HG02938 (cell line): ENCODE measurements around the gene EPB41L4B.
A peak's percentile ranks its signal among the peaks of the same experiment; 100 is the strongest.
"Not testable (repeated sequence)": the region's sequence is repeated elsewhere in the genome, so short reads cannot be mapped to it uniquely, and the experiment has no call there.

Experiments
- ATAC-seq: cut with Tn5 transposase; IDR thresholded peaks from one replicate; pipeline ENCODE4 v1.9.1; 2021; ENCODE audit warnings: mild to moderate bottlenecking, moderate library complexity; ENCODE audit not compliant: unreplicated experiment

Gene EPB41L4B

GRCh38 chr9:109320742-109321448 is at the start of gene EPB41L4B:
EPB41L4B (minus strand) TSS chr9:109321059; CDS start chr9:109320446, 613 bp downstream.
- ATAC-seq = peak; percentile 97

DNA sequence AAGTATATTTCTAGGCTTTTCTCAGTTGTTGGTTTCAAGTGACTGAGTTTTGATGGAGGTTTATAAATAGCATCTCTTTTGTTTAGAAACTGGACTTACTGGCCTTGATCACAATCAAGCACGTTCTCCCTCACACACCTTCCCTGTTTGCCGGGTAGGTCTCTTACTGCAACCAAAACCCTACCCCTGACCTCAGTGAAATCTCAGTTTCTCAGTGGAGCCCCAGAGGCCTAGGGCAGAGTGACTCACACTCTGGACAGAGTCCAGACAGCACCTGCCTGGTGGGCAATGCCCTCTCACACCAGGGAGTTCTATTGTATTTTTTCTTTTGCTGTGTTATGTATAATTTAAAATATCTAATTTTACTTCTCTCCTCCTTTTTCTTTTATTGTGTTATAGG is 48.4 kb upstream of the EPB41L4B start:
- ATAC-seq = peak; percentile 81

DNA sequence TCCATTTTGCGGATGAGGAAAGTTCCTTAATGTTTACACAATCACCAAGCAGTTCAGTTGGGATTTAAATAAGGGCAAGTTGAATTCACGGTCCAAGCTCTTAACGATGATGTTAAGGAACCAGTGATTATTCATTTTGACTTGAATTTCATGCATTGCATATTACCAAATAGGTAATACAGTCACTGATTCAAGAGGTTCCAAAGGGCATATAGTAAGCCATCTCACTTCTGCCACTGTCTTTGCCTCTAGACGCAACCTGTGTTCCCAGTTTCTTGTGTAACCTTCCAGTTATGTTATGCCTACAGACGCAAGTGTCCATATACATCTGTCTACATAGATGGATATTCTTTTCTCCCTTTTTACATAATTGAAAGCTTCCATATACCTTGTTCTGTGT is 39.9 kb upstream of the EPB41L4B start:
- no peak for ATAC-seq

GRCh38 chr9:109358968-109359603 is 38.2 kb upstream of the EPB41L4B start:
- not testable (repeated sequence) for ATAC-seq

- no peak for ATAC-seq
Observed at GRCh38 chr9:109355564-109356297, 34.9 kb upstream of the EPB41L4B start.

DNA sequence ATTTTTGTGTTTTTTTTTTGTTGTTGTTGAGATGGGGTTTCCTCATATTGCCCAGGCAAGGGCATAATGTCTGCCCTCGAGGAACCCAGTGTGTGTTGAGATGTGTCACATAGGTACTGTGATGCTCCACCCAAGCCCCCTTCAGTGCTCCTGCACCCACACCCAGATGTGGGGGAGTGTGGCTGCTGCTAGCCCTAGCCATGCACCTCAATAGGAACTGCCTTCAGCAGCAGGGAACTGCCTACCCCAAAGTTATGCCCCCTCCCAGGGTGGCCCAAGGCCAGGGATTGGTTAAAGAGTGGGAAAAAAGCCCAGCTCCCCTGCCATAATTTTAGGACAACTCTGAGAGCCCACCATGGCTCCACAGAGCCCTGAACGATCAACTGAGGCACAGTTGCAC is 33.3 kb upstream of the EPB41L4B start:
- no peak for ATAC-seq

GRCh38 chr9:109351032-109351431 is 30.2 kb upstream of the EPB41L4B start:
- ATAC-seq = no peak

DNA sequence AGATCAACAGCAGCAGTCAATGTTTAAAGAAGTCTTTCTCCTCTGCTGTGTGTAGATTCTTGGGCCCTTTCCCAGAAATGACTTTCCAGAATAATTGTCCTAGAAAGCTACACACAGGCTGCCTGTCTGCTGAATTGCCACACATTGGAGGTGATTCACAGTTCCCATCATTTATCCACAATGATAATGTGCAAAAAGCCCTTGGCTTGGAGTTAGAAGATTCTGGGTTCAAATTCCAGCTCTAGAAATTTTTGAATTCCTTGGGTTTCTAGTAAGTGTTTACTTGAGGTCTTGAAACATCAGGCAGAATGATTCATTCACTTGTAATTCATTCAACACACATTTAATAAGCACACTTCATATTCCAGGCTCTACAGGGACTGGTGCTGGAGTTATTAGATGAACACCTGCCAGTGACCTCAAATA is 28.6 kb upstream of the EPB41L4B start:
- ATAC-seq = no peak

DNA sequence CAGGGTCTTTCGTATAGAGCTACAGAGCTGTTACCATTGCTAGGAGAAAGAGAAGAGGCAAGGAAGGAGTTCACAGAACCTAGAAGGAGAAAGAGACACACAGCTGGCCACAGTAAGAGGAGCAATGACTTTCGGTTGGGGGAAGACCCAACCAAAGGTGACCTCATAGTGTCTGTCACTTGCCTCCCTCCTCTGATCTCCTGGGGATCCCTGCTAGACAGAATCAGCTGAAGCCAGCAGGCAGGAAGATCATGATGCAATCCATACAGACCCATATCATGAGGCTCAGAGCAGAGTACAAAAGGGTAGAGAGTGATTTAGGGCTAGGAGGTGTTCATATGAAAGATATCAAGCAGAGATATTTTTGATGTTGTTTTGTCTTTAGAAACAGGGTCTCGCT is 26.0 kb upstream of the EPB41L4B start:
- ATAC-seq = no peak

DNA sequence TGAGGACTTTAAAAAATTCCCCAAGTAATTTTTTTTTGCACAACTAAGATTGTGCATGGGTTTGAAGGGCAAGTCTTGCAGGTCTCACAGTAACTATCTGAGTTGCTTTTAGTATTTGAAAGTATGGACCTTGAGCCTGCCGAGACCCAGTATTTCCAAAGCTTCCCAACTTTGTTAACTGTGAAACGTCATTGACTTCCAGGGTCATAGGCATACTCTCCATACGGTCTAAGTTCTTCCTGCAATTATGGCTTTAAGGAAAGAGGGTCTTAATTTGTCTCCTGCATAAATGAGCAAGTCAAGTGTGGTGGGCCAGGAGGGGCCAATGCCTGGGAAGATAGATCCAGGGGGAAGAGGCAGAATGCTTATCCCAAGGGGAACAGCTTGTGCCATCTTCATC is 24.0 kb upstream of the EPB41L4B start:
- ATAC-seq = no peak

DNA sequence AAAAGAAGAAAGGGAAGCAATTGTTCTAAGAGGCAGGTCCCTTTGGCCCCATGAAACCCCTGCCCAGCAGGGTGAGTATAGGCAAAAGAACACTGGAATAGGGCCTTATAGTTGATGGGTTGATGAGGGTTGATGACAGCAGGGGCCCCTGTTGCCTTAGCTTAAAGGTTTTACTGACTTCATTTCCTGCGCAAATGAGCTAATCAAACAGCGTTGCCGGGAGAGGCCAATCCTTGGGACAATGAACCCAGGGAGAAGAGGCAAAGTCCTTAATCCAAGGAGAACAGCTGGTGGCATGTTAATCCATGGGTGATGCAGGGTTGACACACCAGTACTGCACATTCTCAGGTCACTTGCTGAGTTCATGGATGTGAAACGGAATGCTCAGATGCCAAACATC is 22.0 kb upstream of the EPB41L4B start:
- no peak for ATAC-seq

DNA sequence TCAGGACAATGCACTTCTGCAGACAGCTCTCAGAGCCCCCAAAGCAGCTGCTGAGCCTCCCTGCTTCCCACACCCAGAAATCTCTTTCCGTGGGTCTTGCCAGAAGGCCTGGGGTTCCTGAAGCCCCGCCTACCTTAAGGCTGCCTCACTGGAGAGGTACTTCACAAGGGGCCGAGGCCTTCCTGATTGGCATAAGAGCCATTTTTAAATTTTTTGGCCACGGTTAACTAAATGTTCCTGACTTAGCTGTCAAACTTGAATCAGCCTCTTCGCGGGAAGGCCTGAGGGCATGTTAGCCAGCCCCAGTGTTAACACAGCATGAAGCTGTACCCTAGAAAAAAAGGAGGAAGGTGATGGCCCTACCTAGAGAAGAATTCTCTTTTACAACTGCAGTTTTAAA is 20.7 kb upstream of the EPB41L4B start:
- ATAC-seq = no peak

DNA sequence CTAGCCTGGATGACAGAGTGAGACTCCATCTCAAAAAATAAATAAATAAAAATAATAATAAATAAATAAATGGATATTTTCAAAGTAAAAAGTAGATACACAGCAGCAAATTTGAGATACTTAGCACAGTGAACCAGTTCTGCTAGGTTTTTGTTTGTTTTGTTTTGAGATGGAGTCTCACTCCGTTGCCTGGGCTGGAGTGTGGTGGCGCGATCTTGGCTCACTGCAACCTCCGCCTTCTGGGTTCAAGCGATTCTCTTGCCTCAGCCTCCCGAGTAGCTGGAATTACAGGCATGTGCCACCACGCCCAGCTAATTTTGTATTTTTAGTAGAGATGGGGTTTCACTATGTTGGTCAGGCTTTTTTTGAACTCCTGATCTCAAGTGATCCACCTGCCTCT is 20.1 kb upstream of the EPB41L4B start:
- ATAC-seq = not testable (repeated sequence)

GRCh38 chr9:109336409-109336808 is 15.6 kb upstream of the EPB41L4B start:
- no peak for ATAC-seq

DNA sequence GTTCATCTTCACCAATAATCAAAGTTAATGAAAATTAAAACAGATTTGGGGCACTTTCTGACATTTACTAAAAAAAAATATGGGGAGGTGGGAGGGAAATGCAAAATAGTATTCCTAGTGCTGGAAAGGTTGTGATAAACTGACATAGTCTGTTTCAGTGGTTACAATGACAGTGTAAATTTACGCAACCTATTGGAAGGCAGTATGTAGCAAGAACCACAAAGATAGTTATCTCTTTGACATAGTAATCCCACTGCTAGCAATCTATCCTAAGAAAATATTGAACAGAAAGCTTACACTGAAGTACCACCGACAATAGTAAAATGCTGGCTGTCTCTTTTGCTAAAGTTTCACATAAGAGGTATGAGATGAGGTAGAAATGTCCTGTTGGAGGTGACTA is 15.1 kb upstream of the EPB41L4B start:
- ATAC-seq = no peak

DNA sequence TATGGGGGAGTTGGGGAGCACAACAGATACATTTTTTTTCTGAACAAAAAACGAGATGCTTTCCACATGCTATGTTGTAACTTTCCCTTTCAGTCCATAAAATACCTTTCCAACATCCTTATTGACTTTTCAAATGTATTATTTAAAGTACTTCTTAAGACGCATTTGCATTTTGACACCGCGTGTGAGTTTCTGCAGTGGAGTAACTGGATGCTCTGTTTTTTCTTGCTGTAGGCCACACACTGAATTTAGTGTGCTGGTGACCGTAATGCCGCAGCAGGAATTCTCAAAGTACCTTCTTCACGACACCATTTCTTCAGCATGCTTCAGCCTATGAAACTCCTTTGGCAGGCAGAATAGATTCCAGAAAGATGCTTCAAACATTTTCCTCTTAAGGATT is 14.3 kb upstream of the EPB41L4B start:
- ATAC-seq = no peak

DNA sequence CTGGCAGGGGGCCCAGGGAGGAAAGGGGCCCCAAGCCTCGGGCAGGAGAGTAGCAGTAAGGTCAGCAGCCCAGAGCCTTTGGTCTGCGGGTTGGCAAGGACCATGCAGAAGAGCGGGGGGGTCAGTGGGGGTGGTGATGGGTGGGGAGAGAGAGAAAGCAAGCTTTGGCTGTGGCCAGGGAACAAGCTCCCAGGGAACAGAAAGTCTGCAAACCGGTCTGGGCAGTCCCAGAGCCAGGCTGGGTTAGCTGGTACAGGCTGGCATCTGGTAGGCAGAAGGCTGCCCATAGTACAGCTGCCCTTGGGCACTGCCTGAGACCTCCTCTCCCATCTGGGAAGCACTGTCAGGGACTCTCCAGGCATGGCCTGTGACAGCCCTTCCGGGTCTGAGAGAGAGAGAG is 10.5 kb upstream of the EPB41L4B start:
- no peak for ATAC-seq

- no peak for ATAC-seq
Observed at GRCh38 chr9:109329638-109330258, 8.9 kb upstream of the EPB41L4B start.

DNA sequence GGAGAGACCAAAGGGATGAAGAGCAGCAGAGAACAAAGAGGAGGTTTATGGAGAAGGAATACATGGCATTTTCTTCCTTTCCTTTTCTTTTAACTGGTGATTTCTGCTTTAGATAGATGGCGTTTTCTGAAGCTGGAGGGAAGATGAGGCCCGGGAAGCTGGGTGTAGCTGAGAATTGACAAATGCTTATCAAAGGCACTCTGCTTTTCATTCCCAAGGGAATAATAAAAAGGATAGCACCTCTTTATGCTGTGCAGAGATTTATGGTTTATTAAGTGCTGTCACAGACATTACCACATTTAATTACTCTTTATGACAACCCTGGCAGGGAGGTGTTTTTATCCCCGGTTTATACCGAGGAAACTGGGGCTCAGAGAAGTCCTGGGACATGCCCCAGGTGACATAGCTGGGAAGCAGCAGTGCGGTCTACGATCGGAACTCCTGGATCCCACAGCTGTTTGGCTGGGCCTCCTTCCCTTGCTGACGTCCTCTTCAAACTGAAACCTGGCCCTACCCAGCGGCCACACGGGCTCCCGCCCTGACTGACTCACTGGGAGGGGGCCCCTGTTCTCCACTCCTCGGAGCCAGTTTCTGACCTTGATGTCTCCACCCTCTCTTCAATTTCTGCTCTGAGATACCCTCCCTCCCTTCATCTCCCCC is 8.2 kb upstream of the EPB41L4B start:
- ATAC-seq = no peak

DNA sequence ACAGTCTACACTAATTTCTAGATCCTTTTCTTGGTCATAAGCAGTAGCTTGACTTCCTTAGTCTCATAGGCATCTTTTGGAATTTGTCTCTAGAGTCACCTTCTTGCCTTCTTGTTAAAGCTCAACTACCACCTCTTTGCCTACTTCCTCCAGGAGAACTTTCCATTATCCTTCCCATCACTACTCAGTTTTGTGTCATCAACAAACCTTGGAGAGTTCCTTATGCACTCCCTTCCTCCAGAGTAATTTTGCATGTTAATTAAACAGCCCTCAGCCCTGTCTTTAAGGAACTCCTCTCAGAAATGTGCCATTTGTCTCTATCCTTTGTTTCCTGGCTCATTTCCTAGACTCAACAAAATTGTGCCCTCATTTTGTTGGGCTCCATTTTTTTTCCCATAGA is 4.2 kb upstream of the EPB41L4B start:
- no peak for ATAC-seq

DNA sequence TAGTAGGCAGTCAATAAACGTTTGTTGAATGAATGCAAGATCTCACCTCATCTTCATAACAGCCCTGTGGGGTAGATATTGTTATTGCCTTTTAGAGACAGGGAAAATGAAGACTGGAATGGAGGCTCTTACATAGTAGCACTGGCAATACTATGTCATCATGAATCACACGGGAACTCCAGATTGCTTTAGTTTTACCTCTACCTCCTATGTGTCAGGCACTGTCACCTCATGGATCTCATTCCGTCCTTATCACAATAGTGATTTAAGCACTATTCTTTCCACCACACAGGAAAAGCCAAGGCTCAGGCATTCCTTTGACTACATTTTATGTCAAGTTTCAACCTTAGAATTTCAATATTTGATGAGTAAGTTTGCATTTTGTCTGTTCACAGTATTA is 2.9 kb upstream of the EPB41L4B start:
- no peak for ATAC-seq
